Colonic mucosa (tissue), 4 donors: ENCODE data around the gene ZC3HAV1. TPM values are rescaled to one million over a fixed set of nuclear protein-coding genes. Genes with fewer than 3 reads are reported as not detected.
"Not testable (repeated sequence)": the region's sequence is repeated elsewhere in the genome, so short reads cannot be mapped to it uniquely, and the experiment has no call there.

Experiments used
- DNase-seq: peaks from one replicate; pipeline ENCODE4 v3.0.0-alpha.2; 2020
- H3K27ac ChIP-seq: fragments of 200-600 bp; one replicate; pipeline ENCODE4 v1.8.0; 2021
- H3K27me3 ChIP-seq: fragments of 200-600 bp; one replicate; pipeline ENCODE4 v1.8.0; 2021
- H3K36me3 ChIP-seq: fragments of 200-600 bp; one replicate; pipeline ENCODE4 v1.8.0; 2021
- H3K4me1 ChIP-seq: fragments of 200-600 bp; one replicate; pipeline ENCODE4 v1.8.0; 2021; ENCODE audit warnings: mild to moderate bottlenecking
- H3K4me3 ChIP-seq: fragments of 200-600 bp; one replicate; pipeline ENCODE4 v1.8.0; 2021
- H3K9ac ChIP-seq, 2 donors: one replicate each; pipeline ENCODE4 v1.7.0; 2013; ENCODE audit warnings: control low read depth in 2 of 2, low read depth in 2 of 2, low read length in 2 of 2
- H3K9me3 ChIP-seq: fragments of 200-600 bp; one replicate; pipeline ENCODE4 v1.8.0; 2021
- CTCF ChIP-seq: fragments of 200-600 bp; IDR thresholded peaks from one replicate; pipeline ENCODE4 v1.8.0; 2022; ENCODE audit warnings: antibody characterized with exemption, mild to moderate bottlenecking
- intact Hi-C: fragments of 100-400 bp; cut with DNase I; formaldehyde crosslinking; loops from one replicate; pipeline ENCODE4 v1.14.1; 2022
- total RNA-seq, 2 donors: library from RNA; stranded (reverse); fragmentation: NEBNext Ultra II Directional in 1 of 2; extraction: Animal tissue kit (Norgen Biotek cat#: 25700) in 1 of 2; gene quantifications; one replicate each; pipeline ENCODE4 v1.2.1, GENCODE V29; 2021
- donor health status: healthy.
- donor health status: DM: no; HTN: no; CAD: no.
- donor health status: DM: no; HTN: no; CAD: no.

The ZC3HAV1 gene
- total RNA-seq, 2 donors from 2014 or later, result 29.0 to 33.8 TPM

GRCh38 chr7:139058943-139059342, 50.6 kb downstream of the ZC3HAV1 start:
- intact Hi-C loops, result no loop called here
- TF ChIP-seq CTCF, result no peak
- no peaks in the 10 kb centered on the region for H3K4me1 ChIP-seq
- no peak overlapping the region for H3K9ac ChIP-seq
- peaks cover 12% of the 10 kb centered on the region for H3K36me3 ChIP-seq
- no peaks in the 10 kb centered on the region for H3K9me3 ChIP-seq
- no peak for DNase-seq
- no peaks in the 10 kb centered on the region for H3K27me3 ChIP-seq
- no peak overlapping the region for H3K27ac ChIP-seq
- H3K4me3 ChIP-seq, result no peak overlapping the region

GRCh38 chr7:139055674-139056073, 53.8 kb downstream of the ZC3HAV1 start:
- DNase-seq, result no peak
- Histone ChIP-seq H3K9me3 (no peaks in the 10 kb centered on the region), H3K9ac (no peak overlapping the region), H3K4me1 (no peaks in the 10 kb centered on the region), H3K27ac (no peak overlapping the region), H3K36me3 (peaks cover 12% of the 10 kb centered on the region), H3K4me3 (no peak overlapping the region), H3K27me3 (no peaks in the 10 kb centered on the region)
- intact Hi-C loops, result no loop called here
- no peak for TF ChIP-seq CTCF

- H3K27me3 ChIP-seq, H3K9me3 ChIP-seq, DNase-seq, H3K9ac ChIP-seq, intact Hi-C loops, H3K4me3 ChIP-seq, H3K27ac ChIP-seq, H3K4me1 ChIP-seq: not testable (repeated sequence)
- H3K36me3 ChIP-seq, result peaks cover 12% of the 10 kb centered on the region
Observed at GRCh38 chr7:139054656-139055055, 54.9 kb downstream of the ZC3HAV1 start.

- TF ChIP-seq CTCF, result no peak
- Histone ChIP-seq H3K4me3 (no peak overlapping the region), H3K9me3 (no peaks in the 10 kb centered on the region), H3K27me3 (no peaks in the 10 kb centered on the region), H3K9ac (no peak overlapping the region), H3K4me1 (no peaks in the 10 kb centered on the region), H3K27ac (no peak overlapping the region), H3K36me3 (peaks cover 9% of the 10 kb centered on the region)
- DNase-seq, result no peak
- intact Hi-C loops, result no loop called here
Observed at GRCh38 chr7:139054101-139054500, 55.4 kb downstream of the ZC3HAV1 start.

- H3K9me3 ChIP-seq, result no peaks in the 10 kb centered on the region
- H3K4me3 ChIP-seq, result no peak overlapping the region
- TF ChIP-seq CTCF, result no peak
- H3K9ac ChIP-seq, result no peak overlapping the region
- H3K4me1 ChIP-seq, result no peaks in the 10 kb centered on the region
- no peak for DNase-seq
- no peak overlapping the region for H3K27ac ChIP-seq
- H3K27me3 ChIP-seq, result no peaks in the 10 kb centered on the region
- intact Hi-C loops, result no loop called here
- peaks cover 9% of the 10 kb centered on the region for H3K36me3 ChIP-seq
Observed at GRCh38 chr7:139051655-139052054, 57.9 kb downstream of the ZC3HAV1 start.

- Histone ChIP-seq H3K27ac (no peak overlapping the region), H3K9me3 (no peaks in the 10 kb centered on the region), H3K27me3 (no peaks in the 10 kb centered on the region), H3K4me3 (no peak overlapping the region), H3K9ac (no peak overlapping the region), H3K36me3 (peaks cover 9% of the 10 kb centered on the region), H3K4me1 (no peaks in the 10 kb centered on the region)
- intact Hi-C loops, result no loop called here
- TF ChIP-seq CTCF, result no peak
- DNase-seq, result no peak
Observed at GRCh38 chr7:139049936-139050335, 59.6 kb downstream of the ZC3HAV1 start.
